Stimulated activated effector memory CD8-positive, alpha-beta T cell treated with anti-CD3 and anti-CD28 coated beads, Interleukin-12 subunit alpha, Interleukin-12 subunit beta, amount 100 ng/mL, for 72 hours (primary cell): Measurements from ENCODE around the gene GRIA3.
"Not testable (repeated sequence)": the region's sequence is repeated elsewhere in the genome, so short reads cannot be mapped to it uniquely, and the experiment has no call there.

Experiments
- ATAC-seq: fragments of 150-1000 bp; cut with Tn5 transposase; 2 replicates; pipeline ENCODE4 v1.10.0; 2021
- DNase-seq, 2 donors: peaks; one replicate each; pipeline ENCODE4 v3.0.0; 2021 to 2022; ENCODE audit warnings: low spot score in 2 of 2
- H3K27ac Mint-ChIP-seq: one replicate; pipeline ENCODE4 v1.8.0; 2022; ENCODE audit warnings: mild to moderate bottlenecking, mixed read lengths
- H3K36me3 Mint-ChIP-seq: one replicate; pipeline ENCODE4 v1.8.0; 2022; ENCODE audit warnings: mild to moderate bottlenecking, mixed read lengths
- H3K4me1 Mint-ChIP-seq: one replicate; pipeline ENCODE4 v1.8.0; 2022; ENCODE audit warnings: mixed read lengths
- H3K4me3 Mint-ChIP-seq: one replicate; pipeline ENCODE4 v1.8.0; 2022; ENCODE audit warnings: mild to moderate bottlenecking, mixed read lengths
- H3K9me3 Mint-ChIP-seq: one replicate; pipeline ENCODE4 v1.8.0; 2022; ENCODE audit warnings: mixed read lengths

GRIA3 gene

DNA sequence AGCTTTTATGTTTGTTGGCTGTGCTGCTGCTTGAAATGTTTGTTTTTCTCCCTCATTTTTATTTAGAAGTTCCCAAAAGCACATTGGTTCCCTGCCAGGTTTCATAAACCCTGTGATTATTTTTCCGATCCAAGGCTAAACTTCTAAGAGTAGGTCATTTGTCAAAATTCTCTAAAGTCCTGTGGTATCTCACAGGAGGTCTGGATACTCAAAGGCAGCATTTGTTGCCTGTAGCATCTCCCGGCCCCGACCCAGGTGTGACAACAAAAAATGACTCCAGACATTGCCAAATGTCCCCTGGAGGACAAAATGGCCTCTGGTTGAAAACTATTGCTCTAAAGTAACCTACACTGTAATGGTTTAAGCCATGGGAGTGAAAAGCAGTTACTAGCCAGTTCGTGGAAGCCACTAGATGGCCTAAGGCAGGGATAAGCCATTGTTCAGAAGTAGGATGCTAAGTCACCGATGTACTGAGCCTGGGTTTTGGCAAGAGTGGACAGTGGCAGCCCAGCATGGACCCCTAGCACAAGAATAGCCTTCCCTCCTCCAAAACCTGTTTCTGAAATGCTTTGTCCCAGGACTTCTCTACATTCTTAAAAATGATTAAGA lies 292.6 kb downstream of the GRIA3 start:
- no peaks in the 10 kb centered on the region for H3K36me3 Mint-ChIP-seq
- H3K9me3 Mint-ChIP-seq: no peaks in the 10 kb centered on the region
- no peaks in the 10 kb centered on the region for H3K4me1 Mint-ChIP-seq
- no peak for DNase-seq
- no peak overlapping the region for H3K27ac Mint-ChIP-seq
- no peak overlapping the region for H3K4me3 Mint-ChIP-seq
- no peak for ATAC-seq

- no peak for ATAC-seq
- Mint-ChIP-seq H3K4me1 (no peaks in the 10 kb centered on the region), H3K36me3 (no peaks in the 10 kb centered on the region), H3K4me3 (no peak overlapping the region), H3K27ac (no peak overlapping the region), H3K9me3 (no peaks in the 10 kb centered on the region)
- no peak for DNase-seq
Measured at GRCh38 chrX:123477673-123478072, 293.6 kb downstream of the GRIA3 start.

GRCh38 chrX:123481913-123482851 lies 298.1 kb downstream of the GRIA3 start:
- H3K27ac Mint-ChIP-seq: no peak overlapping the region
- no peaks in the 10 kb centered on the region for H3K4me1 Mint-ChIP-seq
- no peaks in the 10 kb centered on the region for H3K36me3 Mint-ChIP-seq
- ATAC-seq (no peak), DNase-seq (no peak)
- H3K9me3 Mint-ChIP-seq: no peaks in the 10 kb centered on the region
- H3K4me3 Mint-ChIP-seq: no peak overlapping the region

GRCh38 chrX:123486297-123486696 lies 302.2 kb downstream of the GRIA3 start:
- Mint-ChIP-seq H3K27ac (no peak overlapping the region), H3K36me3 (no peaks in the 10 kb centered on the region), H3K4me3 (no peak overlapping the region), H3K4me1 (no peaks in the 10 kb centered on the region), H3K9me3 (no peaks in the 10 kb centered on the region)
- ATAC-seq (no peak), DNase-seq (no peak)

- no peak for ATAC-seq
Measured at GRCh38 chrX:123487236-123487635, 303.2 kb downstream of the GRIA3 start.

GRCh38 chrX:123487669-123488068 lies 303.6 kb downstream of the GRIA3 start:
- Mint-ChIP-seq H3K4me1 (no peaks in the 10 kb centered on the region), H3K4me3 (no peak overlapping the region), H3K36me3 (no peaks in the 10 kb centered on the region), H3K9me3 (no peaks in the 10 kb centered on the region), H3K27ac (no peak overlapping the region)
- ATAC-seq (no peak), DNase-seq (no peak)

More at GRCh38 chrX:123487236-123487635, 303.2 kb downstream of the GRIA3 start:
- Mint-ChIP-seq H3K4me1 (no peaks in the 10 kb centered on the region), H3K9me3 (no peaks in the 10 kb centered on the region), H3K36me3 (no peaks in the 10 kb centered on the region), H3K4me3 (no peak overlapping the region), H3K27ac (no peak overlapping the region)
- no peak for DNase-seq

- no peak overlapping the region for H3K4me3 Mint-ChIP-seq
- H3K4me1 Mint-ChIP-seq: no peaks in the 10 kb centered on the region
- no peak overlapping the region for H3K27ac Mint-ChIP-seq
- ATAC-seq (no peak), DNase-seq (no peak)
- no peaks in the 10 kb centered on the region for H3K36me3 Mint-ChIP-seq
- no peaks in the 10 kb centered on the region for H3K9me3 Mint-ChIP-seq
Measured at GRCh38 chrX:123489011-123489410, 304.9 kb downstream of the GRIA3 start.

GRCh38 chrX:123493857-123494256 lies 309.8 kb downstream of the GRIA3 start:
- no peak for DNase-seq

DNA sequence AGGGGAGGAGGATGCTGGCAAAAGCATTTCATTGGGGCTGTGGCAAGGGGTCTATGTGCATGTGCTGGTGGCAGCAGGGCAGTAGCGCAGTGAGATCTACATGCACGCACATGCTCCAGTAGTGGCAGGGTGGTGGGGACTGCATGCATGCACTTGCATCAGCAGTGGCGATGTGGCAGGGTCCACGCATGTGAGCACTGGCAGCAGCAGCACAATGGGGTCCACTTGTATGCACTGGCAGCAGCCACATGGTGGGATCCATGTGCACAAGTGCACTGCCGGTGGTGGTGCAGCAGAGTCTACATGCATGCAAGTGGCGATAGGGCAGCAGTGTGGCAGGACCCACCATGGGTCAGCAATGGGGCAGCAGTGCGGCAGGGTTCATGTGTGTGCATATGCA lies 315.7 kb downstream of the GRIA3 start:
- Mint-ChIP-seq H3K4me1 (no peaks in the 10 kb centered on the region), H3K4me3 (no peak overlapping the region), H3K27ac (no peak overlapping the region), H3K9me3 (no peaks in the 10 kb centered on the region), H3K36me3 (no peaks in the 10 kb centered on the region)
- DNase-seq (no peak), ATAC-seq (no peak)

More at GRCh38 chrX:123493857-123494256, 309.8 kb downstream of the GRIA3 start:
- Mint-ChIP-seq H3K36me3 (no peaks in the 10 kb centered on the region), H3K4me3 (no peak overlapping the region), H3K4me1 (no peaks in the 10 kb centered on the region), H3K9me3 (peaks cover 4% of the 10 kb centered on the region), H3K27ac (no peak overlapping the region)
- ATAC-seq: no peak

DNA sequence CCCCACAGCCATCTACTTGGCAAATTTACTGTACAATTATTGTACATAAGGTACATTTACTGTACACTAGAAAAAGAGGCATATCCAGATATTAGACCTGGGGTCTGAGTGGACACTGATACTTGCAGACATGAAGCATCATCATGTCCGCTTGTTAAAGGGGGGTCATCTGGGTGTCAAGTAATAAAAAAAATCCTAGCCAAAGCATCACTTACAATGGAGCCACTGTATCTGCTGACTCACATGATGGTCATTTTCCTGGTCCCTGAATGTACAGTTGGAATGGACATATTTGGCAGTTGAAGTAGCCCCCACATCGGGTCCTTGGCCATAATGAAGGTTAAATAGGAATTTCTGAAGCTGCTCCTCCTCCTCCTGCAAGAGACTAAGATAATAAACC lies 320.0 kb downstream of the GRIA3 start:
- ATAC-seq: no peak
- H3K4me1 Mint-ChIP-seq: no peaks in the 10 kb centered on the region
- H3K27ac Mint-ChIP-seq: no peak overlapping the region
- no peaks in the 10 kb centered on the region for H3K36me3 Mint-ChIP-seq
- no peak for DNase-seq
- H3K4me3 Mint-ChIP-seq: no peak overlapping the region
- peaks cover 3% of the 10 kb centered on the region for H3K9me3 Mint-ChIP-seq

DNA sequence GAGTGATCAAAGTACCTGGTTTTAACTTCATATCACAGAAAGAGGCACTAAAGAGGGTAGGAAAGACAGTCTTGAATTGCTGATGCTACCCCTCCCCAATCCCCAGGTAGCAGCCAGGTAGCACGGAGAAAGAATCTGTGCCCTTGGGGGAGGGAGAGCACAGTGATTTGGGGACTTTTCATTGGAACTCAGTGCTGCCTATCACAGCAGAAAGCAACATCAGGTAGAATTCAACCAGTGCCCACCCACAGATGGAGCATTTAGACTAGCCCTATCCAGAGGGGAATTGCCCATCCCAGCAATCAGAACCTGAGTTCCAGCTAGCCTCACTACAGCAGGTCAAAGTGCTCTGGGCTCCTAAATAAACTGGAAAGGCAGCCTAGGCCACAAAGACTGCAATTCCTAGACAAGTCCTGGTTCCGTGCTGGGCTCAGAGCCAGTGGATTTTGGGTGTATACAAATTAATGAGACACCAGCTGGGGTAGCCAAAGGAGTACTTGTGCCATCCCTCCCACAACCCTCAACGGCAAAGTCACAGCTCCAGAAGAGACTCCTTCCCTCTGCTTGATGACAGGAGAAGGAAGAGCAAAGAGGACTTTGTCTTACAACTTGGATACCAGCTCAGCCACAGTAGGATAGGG lies 320.7 kb downstream of the GRIA3 start:
- DNase-seq (no peak), ATAC-seq (no peak)
- Mint-ChIP-seq H3K4me3 (no peak overlapping the region), H3K9me3 (peaks cover 3% of the 10 kb centered on the region), H3K4me1 (no peaks in the 10 kb centered on the region), H3K36me3 (no peaks in the 10 kb centered on the region), H3K27ac (no peak overlapping the region)

- ATAC-seq (no peak), DNase-seq (no peak)
- peaks cover 10% of the 10 kb centered on the region for H3K9me3 Mint-ChIP-seq
- H3K4me1 Mint-ChIP-seq: no peaks in the 10 kb centered on the region
- H3K36me3 Mint-ChIP-seq: no peaks in the 10 kb centered on the region
- H3K4me3 Mint-ChIP-seq: no peak overlapping the region
- no peak overlapping the region for H3K27ac Mint-ChIP-seq
Measured at GRCh38 chrX:123513585-123514278, 329.7 kb downstream of the GRIA3 start.

- not testable (repeated sequence) for H3K9me3 Mint-ChIP-seq, H3K27ac Mint-ChIP-seq, H3K4me3 Mint-ChIP-seq, ATAC-seq, DNase-seq, H3K4me1 Mint-ChIP-seq, H3K36me3 Mint-ChIP-seq
Measured at GRCh38 chrX:123514279-123514640, 330.2 kb downstream of the GRIA3 start.

DNA sequence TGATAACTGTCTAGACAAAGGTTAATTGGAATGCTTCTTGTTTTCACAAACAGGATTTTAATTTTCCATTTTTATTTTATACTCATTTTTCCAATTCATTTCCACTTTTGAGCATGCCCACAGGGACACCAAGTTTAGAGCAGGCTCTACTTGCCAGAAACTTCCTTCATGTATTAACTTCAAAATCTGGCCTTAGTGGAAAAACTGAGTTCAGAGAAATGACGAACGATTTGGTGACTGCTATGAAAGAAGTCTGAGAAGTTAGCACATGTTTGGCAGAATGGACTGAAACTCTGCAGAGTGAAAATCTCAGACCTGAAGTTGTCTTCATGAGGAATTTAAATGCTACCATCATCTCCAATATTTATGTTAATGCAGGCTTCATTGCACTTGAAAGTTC lies 334.7 kb downstream of the GRIA3 start:
- H3K9me3 Mint-ChIP-seq: peaks cover 14% of the 10 kb centered on the region
- H3K4me3 Mint-ChIP-seq: no peak overlapping the region
- DNase-seq (no peak), ATAC-seq (no peak)
- no peak overlapping the region for H3K27ac Mint-ChIP-seq
- H3K36me3 Mint-ChIP-seq: no peaks in the 10 kb centered on the region
- no peaks in the 10 kb centered on the region for H3K4me1 Mint-ChIP-seq

DNA sequence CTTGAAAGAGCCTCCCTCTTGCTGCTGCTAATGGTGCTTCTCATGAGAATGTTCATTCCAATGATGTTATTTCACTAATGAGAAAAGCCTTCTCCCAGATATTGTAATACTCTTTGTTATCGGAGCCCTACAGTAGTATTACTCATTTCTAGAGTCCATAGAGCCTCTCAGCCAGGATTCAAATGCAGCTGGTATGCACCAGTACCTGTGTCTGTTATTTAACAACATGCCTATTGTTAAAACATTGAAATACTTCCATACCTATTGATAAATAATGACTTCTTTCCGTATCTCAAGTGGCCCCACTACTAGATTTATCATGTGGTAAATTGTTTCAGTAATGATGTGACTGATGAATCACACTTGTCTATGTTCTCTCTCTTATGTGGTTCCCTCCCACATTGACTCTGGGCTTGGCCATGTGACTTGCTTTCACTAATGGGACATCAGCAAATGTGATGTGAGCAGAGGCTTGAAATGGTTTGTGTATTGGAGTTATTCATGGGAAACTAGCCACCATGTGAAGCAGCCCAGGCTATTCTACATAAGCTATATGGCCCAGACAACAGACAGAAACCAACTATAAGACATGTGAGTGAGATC lies 341.1 kb downstream of the GRIA3 start:
- no peak overlapping the region for H3K27ac Mint-ChIP-seq
- no peak overlapping the region for H3K4me3 Mint-ChIP-seq

More for the DNA sequence above, 341.1 kb downstream of the GRIA3 start:
- no peak for DNase-seq
- no peak for ATAC-seq
- Mint-ChIP-seq H3K9me3 (peaks cover 4% of the 10 kb centered on the region), H3K36me3 (no peaks in the 10 kb centered on the region), H3K4me1 (no peaks in the 10 kb centered on the region)
